Heart left ventricle (tissue), 16 donors: ENCODE measurements around the gene STXBP2. TPM values are rescaled to one million over a fixed set of nuclear protein-coding genes. Genes with fewer than 3 reads are reported as not detected.

Source experiments
- ATAC-seq, 4 donors: fragments of 200-7000 bp; cut with Tn5 transposase; one replicate each; pipeline ENCODE4 v1.9.1; 2020 to 2022; ENCODE audit warnings: moderate library complexity in 4 of 4, mild to moderate bottlenecking in 3 of 4, moderate number of reproducible peaks in 1 of 4
- DNase-seq, 5 donors: peaks; one replicate each; pipeline ENCODE4 v3.0.0-alpha.2; 2020
- H3K27ac ChIP-seq, 12 donors: fragments of 200-600 bp; sonication (generic) in 4 of 12; one replicate each; pipeline versions ENCODE4 v1.5.0 to v1.8.0; 2016 to 2022; ENCODE audit warnings: mild to moderate bottlenecking in 2 of 12
- H3K27me3 ChIP-seq, 9 donors: fragments of 200-600 bp; sonication (generic) in 2 of 9; one replicate each; pipeline versions ENCODE4 v1.5.1 to v1.8.0; 2016 to 2022; ENCODE audit warnings: mild to moderate bottlenecking in 3 of 9
- H3K36me3 ChIP-seq, 9 donors: fragments of 200-600 bp; sonication (generic) in 2 of 9; one replicate each; pipeline versions ENCODE4 v1.5.0 to v1.8.0; 2018 to 2022; ENCODE audit warnings: mild to moderate bottlenecking in 2 of 9
- H3K4me1 ChIP-seq, 12 donors: fragments of 200-600 bp; sonication (generic) in 4 of 12; one replicate each; pipeline versions ENCODE4 v1.5.0 to v1.8.0; 2016 to 2022; ENCODE audit warnings: mild to moderate bottlenecking in 3 of 12
- H3K4me3 ChIP-seq, 12 donors: fragments of 200-600 bp; sonication (generic) in 4 of 12; one replicate each; pipeline versions ENCODE4 v1.5.0 to v1.8.0; 2017 to 2022; ENCODE audit warnings: mild to moderate bottlenecking in 9 of 12, moderate library complexity in 4 of 12
- H3K9me3 ChIP-seq, 12 donors: fragments of 200-600 bp; sonication (generic) in 4 of 12; one replicate each; pipeline versions ENCODE4 v1.5.0 to v1.8.0; 2016 to 2022; ENCODE audit warnings: mild to moderate bottlenecking in 1 of 12
- POLR2A ChIP-seq, 2 donors: fragments of 450-650 bp; IDR thresholded peaks; one replicate each; pipeline ENCODE4 v1.6.1; 2017; ENCODE audit warnings: antibody characterized with exemption in 2 of 2, mild to moderate bottlenecking in 2 of 2, moderate library complexity in 2 of 2
- WGBS, 4 donors: extraction: QIAGEN DNeasy Blood & Tissue Kit in 2 of 4; methylation state at CpG; one replicate each; pipeline versions ENCODE4 v1.1.5 to v1.1.7; 2013 to 2018; 5-methylcytosine and 5-hydroxymethylcytosine counted together
- intact Hi-C, 10 donors: fragments of 100-400 bp; cut with DNase I; formaldehyde crosslinking; loops; one replicate each; pipeline versions ENCODE4 v1.11.1 to v1.14.2; 2022
- polyA plus RNA-seq, 2 donors: library from polyadenylated mRNA; stranded (reverse); fragments of 200-250 nt; gene quantifications; one replicate each; pipeline ENCODE4 v1.2.3, GENCODE V29; 2013
- total RNA-seq, 9 donors: library from RNA; depleted of rRNA in 2 of 9; stranded (reverse); fragments of >200 nt in 2 of 9; fragmentation: NEBNext Ultra II Directional in 3 of 9; extraction: Animal tissue kit (Norgen Biotek cat#: 25700) in 3 of 9; gene quantifications; one replicate each; pipeline versions ENCODE4 v1.1.0 to v1.2.4, GENCODE V29; 2016 to 2023
- TF ChIP-seq, protein P1 (sequence below), 12 donors: fragments of 200-600 bp; sonication (generic) in 4 of 12; IDR thresholded peaks; one replicate each; pipeline versions ENCODE4 v1.5.0 to v1.8.0; 2018 to 2022; ENCODE audit warnings: antibody characterized with exemption in 12 of 12, mild to moderate bottlenecking in 5 of 12
- donor health status: ischemic (EF 13 %, LVEDD 7.1; RV severe dilation, severe dysfunction).
- donor health status: healthy with polysubstance abuse.
- donor health status: DM: no; HTN: yes; CAD: no.
- donor health status: DM: no; HTN: no; CAD: no.
- donor health status: ischemic (EF 25% LVEDD 6.9; RV normal size, moderate dysfunction).
- donor health status: ischemic (EF 25% LVEDD 5.7; RV mildly dilated, moderate dysfunction).
- donor health status: healthy.
- donor health status: DM: yes; HTN: yes; CAD: no.
- donor health status: ischemic (EF 35%, LVEDD 5.7; RV mildly dilated, moderate dysfunction).
- donor health status: nonischemic (EF 11% LVEDD 7.7; RV severe dilation, severe dysfunction).
- donor health status: DM: yes; HTN: yes; CAD: no.
- donor health status: PGD.
- donor health status: ischemic (EF 29% LVEDD 5.4; RV normal size, mild dysfunction).
- donor health status: nonischemic (EF 23%, LVEDD 6.1; RV moderate dilation, normal function).

The STXBP2 gene
- total and polyA plus RNA-seq, 11 donors: 1.2 to 46.7 (median 4.7) TPM

DNA sequence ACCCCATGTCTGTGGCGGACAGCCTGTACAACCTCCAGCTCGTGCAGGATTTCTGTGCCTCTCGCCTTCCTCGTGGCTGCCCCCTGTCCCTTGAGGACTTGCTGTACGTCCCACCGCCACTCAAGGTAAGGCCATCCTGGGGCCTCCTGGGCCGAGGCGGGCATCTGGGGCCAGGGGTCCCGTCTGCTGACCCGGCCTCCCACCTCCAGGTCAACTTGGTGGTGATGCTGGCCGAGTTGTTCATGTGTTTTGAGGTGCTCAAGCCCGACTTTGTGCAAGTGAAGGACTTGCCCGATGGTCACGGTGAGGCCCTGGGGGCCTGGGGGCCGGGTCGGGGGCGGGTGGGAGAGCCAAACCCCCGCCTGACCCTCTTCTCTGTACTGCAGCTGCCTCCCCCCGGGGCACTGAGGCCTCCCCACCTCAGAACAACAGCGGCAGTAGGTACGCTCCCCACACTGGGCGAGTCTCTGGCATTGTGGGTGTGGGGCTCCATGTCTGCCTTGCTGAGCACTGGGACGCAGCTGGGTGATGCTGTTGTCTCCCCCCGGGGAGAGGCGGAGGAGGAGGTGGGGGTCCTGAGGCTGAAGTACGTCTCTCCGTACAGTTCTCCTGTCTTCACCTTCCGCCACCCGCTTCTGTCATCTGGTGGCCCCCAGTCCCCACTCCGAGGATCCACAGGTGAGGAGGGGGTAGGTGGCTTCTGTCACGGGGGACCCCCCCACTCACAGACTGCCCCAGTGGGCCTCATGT lies 26.2 kb upstream of the STXBP2 start:
- TF ChIP-seq, protein P1, sequence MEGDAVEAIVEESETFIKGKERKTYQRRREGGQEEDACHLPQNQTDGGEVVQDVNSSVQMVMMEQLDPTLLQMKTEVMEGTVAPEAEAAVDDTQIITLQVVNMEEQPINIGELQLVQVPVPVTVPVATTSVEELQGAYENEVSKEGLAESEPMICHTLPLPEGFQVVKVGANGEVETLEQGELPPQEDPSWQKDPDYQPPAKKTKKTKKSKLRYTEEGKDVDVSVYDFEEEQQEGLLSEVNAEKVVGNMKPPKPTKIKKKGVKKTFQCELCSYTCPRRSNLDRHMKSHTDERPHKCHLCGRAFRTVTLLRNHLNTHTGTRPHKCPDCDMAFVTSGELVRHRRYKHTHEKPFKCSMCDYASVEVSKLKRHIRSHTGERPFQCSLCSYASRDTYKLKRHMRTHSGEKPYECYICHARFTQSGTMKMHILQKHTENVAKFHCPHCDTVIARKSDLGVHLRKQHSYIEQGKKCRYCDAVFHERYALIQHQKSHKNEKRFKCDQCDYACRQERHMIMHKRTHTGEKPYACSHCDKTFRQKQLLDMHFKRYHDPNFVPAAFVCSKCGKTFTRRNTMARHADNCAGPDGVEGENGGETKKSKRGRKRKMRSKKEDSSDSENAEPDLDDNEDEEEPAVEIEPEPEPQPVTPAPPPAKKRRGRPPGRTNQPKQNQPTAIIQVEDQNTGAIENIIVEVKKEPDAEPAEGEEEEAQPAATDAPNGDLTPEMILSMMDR (IDR thresholded peaks at IDR 0.05): no peak
- TF ChIP-seq POLR2A (IDR thresholded peaks at IDR 0.05): no peak
- DNase-seq (no peak), ATAC-seq (no peak)
- intact Hi-C loops: no loop called here
- WGBS, 4 donors: 78 to 86% (median 81%) methylated on average over 12 to 31 of the region's 31 CpGs
- no peaks in the 10 kb centered on the region for H3K4me1 ChIP-seq
- H3K4me3 ChIP-seq: no peak overlapping the region
- H3K36me3 ChIP-seq: no peaks in the 10 kb centered on the region
- no peak overlapping the region for H3K27ac ChIP-seq
- H3K9me3 ChIP-seq: no peaks in the 10 kb centered on the region
- no peaks in the 10 kb centered on the region for H3K27me3 ChIP-seq

DNA sequence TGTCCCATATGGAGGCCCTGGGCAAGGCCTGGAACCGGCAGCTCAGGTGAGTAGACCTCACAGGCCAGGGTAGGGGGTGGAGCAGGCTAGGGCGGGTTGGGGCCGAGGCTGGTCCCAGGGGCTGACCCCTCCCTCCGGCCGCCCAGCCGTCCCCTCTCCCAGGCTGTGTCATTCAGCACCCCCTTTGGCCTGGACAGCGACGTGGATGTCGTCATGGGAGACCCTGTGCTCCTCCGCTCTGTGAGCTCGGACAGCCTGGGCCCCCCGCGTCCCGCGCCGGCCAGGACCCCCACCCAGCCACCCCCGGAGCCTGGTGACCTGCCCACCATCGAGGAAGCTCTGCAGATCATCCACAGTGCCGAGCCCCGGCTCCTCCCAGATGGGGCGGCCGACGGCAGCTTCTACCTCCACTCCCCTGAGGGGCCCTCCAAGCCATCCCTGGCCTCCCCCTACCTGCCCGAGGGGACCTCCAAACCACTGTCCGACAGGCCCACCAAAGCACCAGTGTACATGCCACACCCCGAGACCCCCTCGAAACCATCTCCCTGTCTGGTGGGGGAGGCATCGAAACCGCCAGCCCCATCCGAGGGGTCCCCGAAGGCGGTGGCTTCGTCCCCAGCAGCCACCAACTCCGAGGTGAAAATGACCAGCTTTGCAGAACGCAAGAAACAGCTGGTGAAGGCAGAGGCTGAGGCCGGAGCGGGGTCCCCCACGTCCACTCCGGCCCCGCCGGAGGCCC lies 25.2 kb upstream of the STXBP2 start:
- Histone ChIP-seq H3K4me1 (no peaks in the 10 kb centered on the region), H3K27ac (no peak overlapping the region), H3K4me3 (no peak overlapping the region), H3K9me3 (no peaks in the 10 kb centered on the region), H3K27me3 (no peaks in the 10 kb centered on the region), H3K36me3 (no peaks in the 10 kb centered on the region)
- WGBS, 4 donors: 78 to 87% (median 84%) methylated on average over 20 to 41 of the region's 41 CpGs
- ATAC-seq: peak in 1 of 4 donors; percentile 20
- intact Hi-C loops: no loop called here
- peak in 1 of 5 donors; percentile 21 for DNase-seq
- no peak for TF ChIP-seq POLR2A (IDR thresholded peaks at IDR 0.05)
- TF ChIP-seq, protein P1 (IDR thresholded peaks at IDR 0.05): no peak

DNA sequence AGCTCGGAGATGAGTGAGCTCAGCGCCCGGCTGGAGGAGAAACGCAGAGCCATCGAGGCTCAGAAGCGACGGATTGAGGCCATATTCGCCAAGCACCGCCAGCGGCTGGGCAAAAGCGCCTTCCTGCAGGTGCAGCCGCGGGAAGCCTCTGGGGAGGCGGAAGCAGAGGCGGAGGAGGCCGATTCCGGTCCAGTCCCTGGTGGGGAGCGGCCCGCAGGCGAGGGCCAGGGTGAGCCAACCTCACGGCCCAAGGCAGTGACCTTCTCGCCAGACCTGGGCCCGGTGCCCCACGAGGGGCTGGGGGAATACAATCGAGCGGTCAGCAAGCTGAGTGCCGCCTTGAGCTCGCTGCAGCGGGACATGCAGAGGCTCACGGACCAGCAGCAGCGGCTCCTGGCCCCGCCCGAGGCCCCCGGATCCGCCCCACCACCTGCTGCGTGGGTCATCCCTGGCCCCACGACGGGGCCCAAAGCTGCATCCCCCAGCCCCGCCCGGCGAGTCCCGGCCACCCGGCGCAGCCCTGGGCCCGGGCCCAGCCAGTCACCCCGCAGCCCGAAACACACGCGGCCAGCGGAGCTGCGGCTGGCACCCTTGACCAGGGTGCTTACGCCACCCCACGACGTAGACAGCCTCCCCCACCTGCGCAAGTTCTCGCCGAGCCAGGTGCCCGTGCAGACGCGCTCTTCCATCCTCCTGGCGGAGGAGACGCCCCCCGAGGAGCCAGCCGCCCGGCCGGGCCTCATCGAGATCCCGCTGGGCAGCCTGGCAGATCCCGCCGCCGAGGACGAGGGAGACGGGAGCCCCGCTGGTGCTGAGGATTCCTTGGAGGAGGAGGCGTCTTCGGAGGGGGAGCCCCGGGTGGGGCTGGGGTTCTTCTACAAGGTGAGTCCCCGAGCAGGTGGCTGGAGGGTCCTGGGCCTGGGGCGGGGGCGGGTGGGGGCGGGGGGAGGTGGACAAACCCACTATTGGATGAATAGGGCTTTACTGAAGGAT lies 24.3 kb upstream of the STXBP2 start:
- H3K27ac ChIP-seq: no peak overlapping the region
- 88 to 91% (median 90%) methylated on average over 58 to 81 of the region's 81 CpGs for WGBS, 4 donors
- TF ChIP-seq POLR2A (IDR thresholded peaks at IDR 0.05): no peak
- TF ChIP-seq, protein P1 (IDR thresholded peaks at IDR 0.05): no peak

More for the DNA sequence above, 24.3 kb upstream of the STXBP2 start:
- intact Hi-C loops: no loop called here
- H3K9me3 ChIP-seq: no peaks in the 10 kb centered on the region
- no peak for ATAC-seq
- peaks cover 0 to 3% (median 0%) of the 10 kb centered on the region in 9 donors for H3K36me3 ChIP-seq
- peak in 1 of 5 donors; percentile 14 for DNase-seq
- no peaks in the 10 kb centered on the region for H3K27me3 ChIP-seq
- no peak overlapping the region for H3K4me3 ChIP-seq
- no peaks in the 10 kb centered on the region for H3K4me1 ChIP-seq
